HG02759 (cell line): Measurements from ENCODE around the gene HERPUD2.
"Not testable (repeated sequence)": the region's sequence is repeated elsewhere in the genome, so short reads cannot be mapped to it uniquely, and the experiment has no call there.

Source experiments
- ATAC-seq: cut with Tn5 transposase; IDR thresholded peaks from one replicate; pipeline ENCODE4 v1.9.1; 2021; ENCODE audit warnings: mild to moderate bottlenecking, moderate library complexity; ENCODE audit not compliant: unreplicated experiment

Gene HERPUD2

GRCh38 chr7:35623381-35623780 lies 71.6 kb downstream of the HERPUD2 start:
- no peak for ATAC-seq

- ATAC-seq, result no peak
These were observed 75.1 kb downstream of the HERPUD2 start for GRCh38 chr7:35619863-35620262.

- no peak for ATAC-seq
These were observed 77.9 kb downstream of the HERPUD2 start for GRCh38 chr7:35617041-35617440.

GRCh38 chr7:35613150-35613549 lies 81.8 kb downstream of the HERPUD2 start:
- no peak for ATAC-seq

- no peak for ATAC-seq
These were observed 89.2 kb downstream of the HERPUD2 start for GRCh38 chr7:35605760-35606159.

- no peak for ATAC-seq
These were observed 90.3 kb downstream of the HERPUD2 start for GRCh38 chr7:35604595-35604994.

- ATAC-seq, result no peak
These were observed 95.3 kb downstream of the HERPUD2 start for GRCh38 chr7:35599645-35600044.

GRCh38 chr7:35599061-35599460 lies 95.9 kb downstream of the HERPUD2 start:
- ATAC-seq, result no peak

- no peak for ATAC-seq
These were observed 98.9 kb downstream of the HERPUD2 start for GRCh38 chr7:35596061-35596460.

- ATAC-seq, result no peak
These were observed 101.0 kb downstream of the HERPUD2 start for GRCh38 chr7:35593899-35594298.

- ATAC-seq, result no peak
These were observed 106.3 kb downstream of the HERPUD2 start for GRCh38 chr7:35588647-35589046.

- ATAC-seq, result no peak
These were observed 109.9 kb downstream of the HERPUD2 start for GRCh38 chr7:35584990-35585389.

- not testable (repeated sequence) for ATAC-seq
These were observed 110.4 kb downstream of the HERPUD2 start for GRCh38 chr7:35584533-35584932.
